ENCODE data around the gene PDE8B. TPM values are rescaled to one million over a fixed set of nuclear protein-coding genes. Genes with fewer than 3 reads are reported as not detected.
"Not testable (repeated sequence)": the region's sequence is repeated elsewhere in the genome, so short reads cannot be mapped to it uniquely, and the experiment has no call there.

PDE8B gene
- total RNA-seq, 1 donor from 2014 or later = 1.1 TPM

DNA sequence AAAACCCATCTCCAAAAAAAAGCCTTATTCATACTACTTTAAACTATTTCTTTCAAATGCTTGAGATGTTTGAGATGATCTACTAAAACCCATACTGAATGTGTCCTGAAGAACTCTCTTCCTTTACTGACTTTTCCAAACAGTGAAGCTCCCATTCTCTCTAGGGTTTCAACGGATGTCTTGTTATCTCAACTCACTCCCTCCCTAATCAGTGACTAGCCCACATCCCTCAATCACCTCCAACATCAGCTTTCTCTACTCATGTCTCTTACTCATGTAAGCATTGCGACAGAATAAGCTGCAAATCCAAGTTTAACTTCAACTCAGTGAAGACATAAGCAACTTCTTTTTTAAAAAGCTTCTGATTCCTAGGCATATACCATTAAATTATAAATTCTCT, 239.5 kb downstream of the PDE8B start:
- Mint-ChIP-seq H3K27ac (ENCODE audit: unreplicated experiment) (peak overlapping the region; percentile 22), H3K4me1 (ENCODE audit: low read depth) (peaks cover 11% of the 10 kb centered on the region), H3K36me3 (ENCODE audit: low read depth) (peaks cover 43% of the 10 kb centered on the region), H3K4me3 (ENCODE audit: unreplicated experiment) (no peak overlapping the region), H3K9me3 (ENCODE audit: low read depth) (peaks cover 9% of the 10 kb centered on the region), H3K27me3 (ENCODE audit: low read depth) (no peaks in the 10 kb centered on the region)
- TF ChIP-seq, protein P1, sequence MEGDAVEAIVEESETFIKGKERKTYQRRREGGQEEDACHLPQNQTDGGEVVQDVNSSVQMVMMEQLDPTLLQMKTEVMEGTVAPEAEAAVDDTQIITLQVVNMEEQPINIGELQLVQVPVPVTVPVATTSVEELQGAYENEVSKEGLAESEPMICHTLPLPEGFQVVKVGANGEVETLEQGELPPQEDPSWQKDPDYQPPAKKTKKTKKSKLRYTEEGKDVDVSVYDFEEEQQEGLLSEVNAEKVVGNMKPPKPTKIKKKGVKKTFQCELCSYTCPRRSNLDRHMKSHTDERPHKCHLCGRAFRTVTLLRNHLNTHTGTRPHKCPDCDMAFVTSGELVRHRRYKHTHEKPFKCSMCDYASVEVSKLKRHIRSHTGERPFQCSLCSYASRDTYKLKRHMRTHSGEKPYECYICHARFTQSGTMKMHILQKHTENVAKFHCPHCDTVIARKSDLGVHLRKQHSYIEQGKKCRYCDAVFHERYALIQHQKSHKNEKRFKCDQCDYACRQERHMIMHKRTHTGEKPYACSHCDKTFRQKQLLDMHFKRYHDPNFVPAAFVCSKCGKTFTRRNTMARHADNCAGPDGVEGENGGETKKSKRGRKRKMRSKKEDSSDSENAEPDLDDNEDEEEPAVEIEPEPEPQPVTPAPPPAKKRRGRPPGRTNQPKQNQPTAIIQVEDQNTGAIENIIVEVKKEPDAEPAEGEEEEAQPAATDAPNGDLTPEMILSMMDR (IDR thresholded peaks at IDR 0.05) = no peak
- no peak for DNase-seq (ENCODE audit: low spot score)

DNA sequence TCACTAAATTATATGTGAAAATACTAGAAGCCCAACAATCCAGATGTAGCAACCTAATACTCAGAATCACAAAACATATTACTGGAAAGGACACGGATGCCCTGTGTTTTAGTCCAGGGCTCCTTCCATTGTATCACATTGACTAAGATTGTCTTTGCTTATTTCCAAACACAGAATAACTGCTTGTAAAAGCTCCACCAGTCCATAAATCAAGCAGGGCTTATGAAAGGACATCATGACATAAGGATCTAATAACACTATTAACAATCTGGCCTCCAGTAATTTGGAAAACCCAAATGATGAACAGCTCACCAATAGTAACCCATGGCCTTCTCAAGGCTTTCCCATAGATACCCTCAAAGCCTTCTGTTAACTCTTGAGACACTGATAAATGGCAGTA, 241.9 kb downstream of the PDE8B start:
- DNase-seq (ENCODE audit: low spot score) = no peak
- no peaks in the 10 kb centered on the region for H3K27me3 Mint-ChIP-seq (ENCODE audit: low read depth)
- no peak overlapping the region for H3K4me3 Mint-ChIP-seq (ENCODE audit: unreplicated experiment)
- no peak overlapping the region for H3K27ac Mint-ChIP-seq (ENCODE audit: unreplicated experiment)
- peaks cover 2% of the 10 kb centered on the region for H3K9me3 Mint-ChIP-seq (ENCODE audit: low read depth)
- TF ChIP-seq, protein P1 (IDR thresholded peaks at IDR 0.05) = no peak
- peaks cover 34% of the 10 kb centered on the region for H3K36me3 Mint-ChIP-seq (ENCODE audit: low read depth)
- peaks cover 12% of the 10 kb centered on the region for H3K4me1 Mint-ChIP-seq (ENCODE audit: low read depth)

DNA sequence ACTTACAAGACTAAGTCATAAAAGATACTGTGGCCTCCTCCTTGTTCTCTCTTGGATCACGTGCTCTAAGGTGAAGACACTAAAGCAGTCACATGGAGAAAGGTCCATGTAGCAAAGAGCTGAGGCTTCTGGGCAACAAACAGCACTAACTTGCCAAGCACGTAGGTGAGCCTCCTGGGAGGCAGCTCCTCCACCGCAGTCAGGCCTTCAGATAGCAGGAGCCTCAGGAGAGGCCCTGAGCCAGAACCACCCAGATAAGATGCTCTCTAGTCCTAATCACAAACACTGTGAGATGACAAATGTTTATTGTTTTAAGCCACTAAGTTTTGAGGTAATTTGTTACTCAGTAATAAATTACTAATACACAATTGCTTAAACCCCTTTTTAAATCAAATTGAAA, 243.6 kb downstream of the PDE8B start:
- H3K4me1 Mint-ChIP-seq (ENCODE audit: low read depth) = peaks cover 28% of the 10 kb centered on the region
- H3K27me3 Mint-ChIP-seq (ENCODE audit: low read depth) = no peaks in the 10 kb centered on the region
- peaks cover 25% of the 10 kb centered on the region for H3K36me3 Mint-ChIP-seq (ENCODE audit: low read depth)
- H3K27ac Mint-ChIP-seq (ENCODE audit: unreplicated experiment) = no peak overlapping the region
- no peak overlapping the region for H3K4me3 Mint-ChIP-seq (ENCODE audit: unreplicated experiment)
- H3K9me3 Mint-ChIP-seq (ENCODE audit: low read depth) = no peaks in the 10 kb centered on the region
- DNase-seq (ENCODE audit: low spot score) = no peak
- TF ChIP-seq, protein P1 (IDR thresholded peaks at IDR 0.05) = no peak

DNA sequence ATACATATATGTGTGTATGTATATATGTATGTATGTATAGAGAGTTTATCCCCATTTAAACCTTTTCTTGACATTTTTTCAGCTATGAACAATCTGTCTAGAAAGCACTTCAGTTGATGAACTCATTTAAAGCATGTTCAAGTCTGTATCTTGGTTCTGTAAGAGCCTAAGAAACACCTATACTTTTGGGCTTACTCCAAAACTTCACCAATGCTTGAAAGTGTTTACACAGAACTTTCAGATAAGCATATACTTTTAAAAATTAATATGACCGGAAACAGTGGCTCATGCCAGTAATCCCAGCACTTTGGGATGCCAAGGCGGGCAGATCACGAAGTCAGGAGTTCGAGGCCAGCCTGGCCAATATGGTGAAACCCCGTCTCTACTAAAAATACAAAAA, 250.8 kb downstream of the PDE8B start:
- no peaks in the 10 kb centered on the region for H3K9me3 Mint-ChIP-seq (ENCODE audit: low read depth)
- H3K4me1 Mint-ChIP-seq (ENCODE audit: low read depth) = peaks cover 27% of the 10 kb centered on the region
- H3K27me3 Mint-ChIP-seq (ENCODE audit: low read depth) = no peaks in the 10 kb centered on the region
- no peak for DNase-seq (ENCODE audit: low spot score)
- H3K4me3 Mint-ChIP-seq (ENCODE audit: unreplicated experiment) = no peak overlapping the region
- TF ChIP-seq, protein P1 (IDR thresholded peaks at IDR 0.05) = no peak
- no peak overlapping the region for H3K27ac Mint-ChIP-seq (ENCODE audit: unreplicated experiment)
- peaks cover 11% of the 10 kb centered on the region for H3K36me3 Mint-ChIP-seq (ENCODE audit: low read depth)

DNA sequence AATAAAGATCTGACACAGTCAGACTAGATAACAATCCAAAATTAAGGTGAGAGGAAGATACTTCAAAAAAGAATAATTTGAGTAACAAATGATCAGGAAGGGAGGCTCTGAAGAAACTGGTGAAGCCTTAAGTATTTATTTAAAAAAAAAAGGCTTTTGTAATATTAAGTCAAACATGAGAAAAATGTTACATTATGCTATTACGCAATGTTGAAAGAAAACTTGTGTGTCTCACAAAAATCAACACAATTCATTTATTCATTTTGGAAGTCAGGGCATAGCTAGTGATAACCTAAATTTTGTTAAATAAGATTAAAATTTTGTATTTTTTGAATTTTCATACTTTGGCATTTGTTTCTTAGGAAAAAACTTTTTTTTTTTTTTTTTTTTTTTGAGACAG, 253.4 kb downstream of the PDE8B start:
- no peaks in the 10 kb centered on the region for H3K27me3 Mint-ChIP-seq (ENCODE audit: low read depth)
- TF ChIP-seq, protein P1 (IDR thresholded peaks at IDR 0.05) = no peak
- no peak overlapping the region for H3K27ac Mint-ChIP-seq (ENCODE audit: unreplicated experiment)
- no peaks in the 10 kb centered on the region for H3K9me3 Mint-ChIP-seq (ENCODE audit: low read depth)
- H3K36me3 Mint-ChIP-seq (ENCODE audit: low read depth) = peaks cover 12% of the 10 kb centered on the region
- no peak for DNase-seq (ENCODE audit: low spot score)
- peaks cover 10% of the 10 kb centered on the region for H3K4me1 Mint-ChIP-seq (ENCODE audit: low read depth)
- no peak overlapping the region for H3K4me3 Mint-ChIP-seq (ENCODE audit: unreplicated experiment)

DNA sequence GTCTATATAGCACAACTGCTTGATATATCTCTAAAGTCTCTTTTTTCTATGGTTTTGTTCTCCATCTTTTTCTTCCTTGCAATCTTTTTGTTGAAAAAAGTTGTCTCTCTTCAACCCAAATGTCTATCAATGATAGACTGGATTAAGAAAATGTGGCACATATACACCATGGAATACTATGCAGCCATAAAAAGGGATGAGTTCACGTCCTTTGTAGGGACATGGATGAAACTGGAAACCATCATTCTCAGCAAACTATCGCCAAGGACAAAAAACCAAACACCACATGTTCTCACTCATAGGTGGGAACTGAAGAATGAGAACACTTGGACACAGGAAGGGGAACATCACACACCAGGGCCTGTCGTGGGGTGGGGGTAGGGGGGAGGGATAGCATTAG, 258.4 kb downstream of the PDE8B start:
- Mint-ChIP-seq H3K9me3 (ENCODE audit: low read depth) (peaks cover 12% of the 10 kb centered on the region), H3K36me3 (ENCODE audit: low read depth) (peaks cover 27% of the 10 kb centered on the region)
- H3K4me1 Mint-ChIP-seq (ENCODE audit: low read depth); H3K27me3 Mint-ChIP-seq (ENCODE audit: low read depth); H3K27ac Mint-ChIP-seq (ENCODE audit: unreplicated experiment); DNase-seq (ENCODE audit: low spot score); H3K4me3 Mint-ChIP-seq (ENCODE audit: unreplicated experiment): not testable (repeated sequence)

DNA sequence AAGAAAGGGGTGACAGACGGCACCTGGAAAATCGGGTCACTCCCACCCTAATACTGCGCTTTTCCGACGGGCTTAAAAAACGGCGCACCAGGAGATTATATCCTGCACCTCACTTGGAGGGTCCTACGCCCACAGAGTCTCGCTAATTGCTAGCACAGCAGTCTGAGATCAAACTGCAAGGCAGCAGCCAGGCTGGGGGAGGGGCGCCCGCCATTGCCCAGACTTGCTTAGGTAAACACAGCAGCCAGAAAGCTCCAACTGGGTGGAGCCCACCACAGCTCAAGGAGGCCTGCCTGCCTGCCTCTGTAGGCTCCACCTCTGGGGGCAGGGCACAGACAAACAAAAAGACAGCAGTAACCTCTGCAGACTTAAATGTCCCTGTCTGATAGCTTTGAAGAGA, 264.6 kb downstream of the PDE8B start:
- not testable (repeated sequence) for H3K4me1 Mint-ChIP-seq (ENCODE audit: low read depth); H3K27ac Mint-ChIP-seq (ENCODE audit: unreplicated experiment); H3K4me3 Mint-ChIP-seq (ENCODE audit: unreplicated experiment); H3K27me3 Mint-ChIP-seq (ENCODE audit: low read depth); DNase-seq (ENCODE audit: low spot score); H3K9me3 Mint-ChIP-seq (ENCODE audit: low read depth)
- H3K36me3 Mint-ChIP-seq (ENCODE audit: low read depth) = peaks cover 25% of the 10 kb centered on the region
